Measurements from ENCODE around the gene LEP. TPM values are rescaled to one million over a fixed set of nuclear protein-coding genes. Genes with fewer than 3 reads are reported as not detected.
A peak's percentile ranks its signal among the peaks of the same experiment; 100 is the strongest.
"Not testable (repeated sequence)": the region's sequence is repeated elsewhere in the genome, so short reads cannot be mapped to it uniquely, and the experiment has no call there.

LEP gene
- total RNA-seq, 1 experiment from 2014 or later = not detected

- DNase-seq (ENCODE audit: low spot score); in situ Hi-C loops (cut with HindIII; ENCODE audit: low sequenced_read_pairs): not testable (repeated sequence)
These were observed 56.9 kb downstream of the LEP start for GRCh38 chr7:128298004-128298403.

DNA sequence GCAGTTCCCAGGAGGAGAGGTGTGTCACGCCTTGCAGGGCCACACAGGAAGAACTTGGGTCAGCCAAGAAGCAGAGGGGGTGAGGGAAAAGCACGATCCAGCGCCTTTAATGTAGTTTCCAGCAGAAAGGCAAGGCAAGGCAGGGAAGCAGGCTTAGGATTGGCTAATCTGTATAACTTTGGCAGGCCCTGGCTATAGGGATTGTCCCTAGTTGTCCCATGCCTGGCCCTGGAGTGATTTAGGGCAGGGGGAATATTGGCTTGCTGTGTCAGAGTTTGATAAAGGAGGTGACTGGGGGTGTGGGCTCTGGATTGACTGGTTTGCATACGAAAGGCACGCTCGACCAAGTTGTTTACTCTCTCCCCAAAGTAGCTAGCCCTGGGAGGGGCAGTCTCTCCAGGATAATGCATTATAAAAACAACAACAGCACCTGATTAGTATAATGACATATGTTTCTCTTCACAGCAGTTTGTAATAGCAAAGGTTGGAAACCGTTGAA lies 58.1 kb downstream of the LEP start:
- DNase-seq (ENCODE audit: low spot score) = no peak
- in situ Hi-C loops (cut with HindIII; ENCODE audit: low sequenced_read_pairs) = no loop called here

DNA sequence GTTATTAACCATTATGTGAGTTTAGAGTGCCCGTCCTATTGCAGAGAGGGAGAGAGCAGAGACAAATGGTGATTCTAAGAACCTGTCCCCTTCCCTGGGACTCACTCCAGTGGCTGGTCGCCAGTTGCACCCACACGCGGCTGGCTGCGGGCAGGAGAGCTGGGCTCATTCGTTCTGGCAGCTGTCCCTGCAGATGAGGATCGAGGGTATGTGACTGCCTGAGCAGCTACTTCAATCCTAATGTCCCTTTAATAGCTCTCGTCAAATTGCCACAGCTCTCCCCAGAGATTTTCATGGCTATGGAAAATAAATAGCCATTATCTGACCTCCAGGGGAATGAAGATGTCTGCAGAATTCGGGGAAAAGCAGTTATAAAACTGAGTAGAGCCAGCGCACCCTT lies 61.1 kb downstream of the LEP start:
- in situ Hi-C loops (cut with HindIII; ENCODE audit: low sequenced_read_pairs) = no loop called here
- no peak for DNase-seq (ENCODE audit: low spot score)

- no peak for DNase-seq (ENCODE audit: low spot score)
- in situ Hi-C loops (cut with HindIII; ENCODE audit: low sequenced_read_pairs) = no loop called here
These were observed 62.1 kb downstream of the LEP start for GRCh38 chr7:128303133-128303532.

- in situ Hi-C loops (cut with HindIII; ENCODE audit: low sequenced_read_pairs) = no loop called here
- DNase-seq (ENCODE audit: low spot score) = no peak
These were observed 62.6 kb downstream of the LEP start for GRCh38 chr7:128303643-128304042.

DNA sequence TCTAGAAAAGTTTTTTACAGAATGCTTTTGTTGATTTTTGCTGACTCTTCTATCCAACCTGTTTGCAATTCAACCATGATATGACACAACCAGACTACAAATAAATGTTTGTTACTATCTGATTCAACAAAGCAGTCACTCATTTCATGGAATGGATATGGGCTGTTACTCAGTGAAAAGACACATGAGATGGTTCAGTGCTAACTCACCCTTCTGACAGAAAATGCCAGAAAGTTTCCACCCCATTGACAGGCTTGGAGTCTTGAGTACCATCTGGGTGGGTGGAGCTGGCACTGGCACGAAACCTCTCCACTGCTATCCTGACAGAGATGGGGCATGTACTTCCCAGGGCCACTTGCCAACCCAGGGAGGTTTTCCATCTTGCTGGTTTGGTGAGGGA lies 63.1 kb downstream of the LEP start:
- peak; percentile 49 for DNase-seq (ENCODE audit: low spot score)
- in situ Hi-C loops (cut with HindIII; ENCODE audit: low sequenced_read_pairs) = no loop called here

- in situ Hi-C loops (cut with HindIII; ENCODE audit: low sequenced_read_pairs) = no loop called here
- DNase-seq (ENCODE audit: low spot score) = no peak
These were observed 66.0 kb downstream of the LEP start for GRCh38 chr7:128307061-128307460.

Other genes with a start within 250 kb of the LEP start
- gene LRRC4, start 209.8 kb upstream of the LEP start, total RNA-seq (2014; rRNA removed; shearing (Covaris generic)) = 0.10 and 0.12 TPM in 2 replicates
- gene RBM28, start 102.6 kb downstream of the LEP start, total RNA-seq (2014; rRNA removed; shearing (Covaris generic)) = 20.6 and 58.3 TPM in 2 replicates
- 0.78 TPM in 1 of 2 replicates, not detected in the other for gene PRRT4, start 120.4 kb downstream of the LEP start, total RNA-seq (2014; rRNA removed; shearing (Covaris generic))
- 58.5 and 67.9 TPM in 2 replicates for gene IMPDH1, start 168.7 kb downstream of the LEP start, total RNA-seq (2014; rRNA removed; shearing (Covaris generic))
- gene HILPDA, start 214.6 kb downstream of the LEP start, total RNA-seq (2014; rRNA removed; shearing (Covaris generic)) = 9.0 and 14.2 TPM in 2 replicates
- 23.8 and 55.4 TPM in 2 replicates for gene METTL2B, start 235.5 kb downstream of the LEP start, total RNA-seq (2014; rRNA removed; shearing (Covaris generic))